Activated CD4-positive, alpha-beta T cell treated with anti-CD3 and anti-CD28 coated beads, Interleukin-10, Interleukin-2, amounts not matched to agents 100 ng/mL and 50 ng/mL, durations not matched to agents 16 hours and 8 hours (primary cell): ENCODE results near the gene SUSD3.

Experiments
- DNase-seq: peaks from one replicate; pipeline ENCODE4 v3.0.0-alpha.2; 2020

Gene SUSD3

DNA sequence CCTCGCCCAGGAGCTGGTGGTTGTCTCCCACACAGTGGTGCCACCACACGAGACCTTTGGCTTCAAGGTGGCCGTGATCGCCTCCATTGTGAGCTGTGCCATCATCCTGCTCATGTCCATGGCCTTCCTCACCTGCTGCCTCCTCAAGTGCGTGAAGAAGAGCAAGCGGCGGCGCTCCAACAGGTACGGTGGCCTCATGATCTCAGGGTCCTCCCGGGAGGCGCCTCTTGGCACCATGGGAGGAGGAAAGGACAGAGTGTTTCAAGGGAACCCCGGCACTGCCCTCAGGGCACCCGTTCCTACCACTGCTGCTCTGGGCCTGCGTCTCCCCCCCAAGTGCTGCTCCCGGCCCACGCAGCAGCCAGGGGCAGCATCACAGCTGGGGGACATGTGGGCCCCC lies 19.3 kb downstream of the SUSD3 start:
- no peak for DNase-seq

DNA sequence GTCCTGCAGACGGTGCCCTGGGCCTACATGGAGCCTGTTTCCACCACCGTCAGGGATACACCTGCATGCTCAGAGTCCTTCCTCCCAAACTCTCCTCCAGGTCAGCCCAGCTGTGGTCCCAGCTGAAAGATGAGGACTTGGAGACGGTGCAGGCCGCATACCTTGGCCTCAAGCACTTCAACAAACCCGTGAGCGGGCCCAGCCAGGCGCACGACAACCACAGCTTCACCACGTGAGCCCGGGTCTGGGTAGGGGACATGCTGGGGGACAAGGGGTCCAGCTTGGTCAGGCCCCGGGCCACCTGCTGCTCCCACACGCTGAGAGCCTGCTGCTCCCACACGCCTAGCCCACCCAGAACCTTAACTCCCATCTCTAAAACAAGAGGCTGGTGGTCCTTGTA lies 20.9 kb downstream of the SUSD3 start:
- DNase-seq, result no peak

DNA sequence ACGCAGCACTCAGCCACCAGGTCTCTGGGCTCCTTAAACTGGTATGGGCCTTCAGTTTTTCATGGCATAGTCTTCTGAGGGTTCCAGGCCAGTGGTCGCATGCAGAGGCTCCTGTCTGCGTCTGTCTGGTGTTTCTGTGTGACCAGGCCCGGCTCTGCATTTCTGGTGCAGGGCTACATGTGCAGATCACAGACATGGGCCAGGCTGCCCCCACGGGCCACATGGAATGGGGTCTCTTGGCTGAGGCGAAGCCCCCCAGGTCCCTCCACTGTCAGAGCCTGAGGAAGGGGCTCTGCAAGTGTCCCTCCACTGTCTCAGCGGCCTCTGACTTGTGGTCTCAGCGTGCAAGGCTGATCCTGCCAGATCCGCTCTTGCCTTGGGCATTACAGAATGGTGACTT lies 21.9 kb downstream of the SUSD3 start:
- no peak for DNase-seq

DNA sequence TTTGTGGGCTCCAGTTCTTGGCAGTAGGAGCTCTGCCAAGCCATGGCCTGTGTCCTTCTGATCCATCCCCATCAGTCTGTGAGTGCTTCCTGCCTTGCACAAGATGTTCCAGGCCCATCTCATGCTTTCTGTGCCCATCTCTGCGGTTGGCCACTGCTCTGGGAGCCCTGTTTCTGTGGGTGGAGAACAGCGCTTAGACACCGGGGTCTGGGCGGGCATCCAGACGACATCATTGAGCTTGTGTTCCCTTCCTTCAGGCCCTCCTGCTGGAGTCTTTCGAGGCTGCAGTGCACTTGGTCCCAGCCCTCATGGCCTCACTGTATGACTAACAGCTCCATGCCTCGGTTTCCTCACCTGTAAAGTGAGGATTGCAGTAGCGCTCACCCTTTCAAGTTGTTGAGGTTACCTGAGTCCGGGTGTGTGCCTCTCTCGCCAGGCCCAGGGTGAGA lies 22.6 kb downstream of the SUSD3 start:
- no peak for DNase-seq

DNA sequence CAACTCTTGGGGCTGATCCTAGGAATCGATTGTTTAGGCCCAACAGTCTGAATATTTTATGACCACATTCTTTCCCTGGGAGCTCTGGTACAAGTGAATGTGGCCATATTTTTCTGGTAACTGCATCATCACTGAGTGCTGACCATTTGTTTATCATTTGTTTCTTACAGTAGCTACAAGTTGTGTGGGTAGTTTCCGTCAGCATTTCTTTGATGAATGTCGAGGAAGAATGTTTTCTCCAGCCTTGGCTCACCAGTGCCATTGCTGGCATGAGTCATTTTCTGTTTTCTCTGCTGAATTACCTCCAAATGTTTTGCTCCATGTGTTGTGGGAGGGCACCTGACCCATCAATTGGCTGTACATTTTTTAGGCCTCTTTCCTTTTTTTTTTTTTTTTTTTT lies 23.4 kb downstream of the SUSD3 start:
- DNase-seq, result no peak

DNA sequence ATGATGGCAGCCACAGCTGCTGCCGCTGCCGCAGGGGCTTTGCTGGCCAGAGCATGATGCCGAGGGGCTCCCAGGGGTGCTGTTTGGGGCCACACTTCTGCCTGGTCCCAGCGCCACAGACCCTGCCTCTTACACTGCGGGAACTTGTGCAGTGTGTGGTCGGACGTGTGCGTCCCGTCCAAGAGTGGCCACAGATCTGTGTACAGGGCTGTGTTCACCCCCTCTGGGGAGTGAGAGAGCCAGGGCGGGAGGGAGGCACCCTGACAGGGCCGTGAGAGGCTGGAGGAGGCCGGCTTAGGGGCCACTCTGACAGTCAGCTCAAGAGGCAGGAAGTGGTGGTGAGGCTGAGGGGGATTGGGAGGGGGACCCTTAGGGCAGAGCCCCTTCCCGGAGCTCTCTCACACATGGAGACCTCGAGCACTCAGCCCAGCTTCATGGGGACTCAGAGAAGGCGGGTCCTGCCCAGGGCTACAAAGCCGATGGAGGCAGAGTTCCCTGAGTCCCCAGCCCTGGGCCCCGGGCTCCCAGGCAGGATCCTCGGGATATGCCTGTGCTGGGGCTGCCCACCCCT lies 24.4 kb downstream of the SUSD3 start:
- no peak for DNase-seq

DNA sequence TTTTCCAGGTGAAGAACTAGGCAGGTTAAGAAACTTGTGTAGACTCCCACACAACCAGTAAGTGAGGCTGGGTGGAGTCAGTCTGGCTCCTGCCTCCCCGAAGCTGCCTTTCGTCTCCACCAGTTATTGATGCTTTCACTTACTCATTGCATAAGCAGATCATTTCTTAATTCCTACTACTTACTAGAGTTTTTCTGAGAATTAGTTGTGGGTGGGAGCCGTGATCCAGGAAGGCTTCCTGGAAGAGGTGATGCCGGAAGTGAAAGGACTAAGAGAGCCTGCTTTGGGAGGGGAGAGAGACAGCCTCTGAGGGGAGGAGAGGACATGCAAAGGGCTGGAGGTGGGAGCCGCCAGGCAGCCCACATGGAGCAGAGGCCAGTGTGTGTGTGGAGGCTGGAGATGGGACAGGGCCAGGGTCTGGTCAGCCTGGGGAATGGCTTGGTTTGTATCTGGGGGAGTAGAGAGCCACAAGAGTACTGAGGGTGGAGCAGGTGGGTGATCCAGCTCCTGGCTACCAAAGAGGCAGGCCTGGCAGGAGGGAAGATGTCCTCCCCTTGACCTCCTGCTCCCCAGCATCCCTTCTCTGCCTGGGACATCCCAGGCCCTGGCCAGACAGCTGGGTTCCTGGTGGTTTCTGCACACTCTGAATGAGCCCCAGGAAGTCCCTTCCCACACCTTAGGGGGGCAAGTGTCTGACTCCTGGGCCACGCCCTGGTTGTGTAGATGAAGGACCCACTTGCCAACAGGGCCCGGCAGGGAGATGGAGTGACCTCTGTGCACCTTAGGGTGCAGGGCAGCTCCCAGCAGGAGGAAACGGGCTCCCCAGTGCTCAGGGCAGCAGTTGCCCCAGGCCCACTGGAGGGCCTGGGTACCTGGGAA lies 25.3 kb downstream of the SUSD3 start:
- DNase-seq, result peak; percentile 74

DNA sequence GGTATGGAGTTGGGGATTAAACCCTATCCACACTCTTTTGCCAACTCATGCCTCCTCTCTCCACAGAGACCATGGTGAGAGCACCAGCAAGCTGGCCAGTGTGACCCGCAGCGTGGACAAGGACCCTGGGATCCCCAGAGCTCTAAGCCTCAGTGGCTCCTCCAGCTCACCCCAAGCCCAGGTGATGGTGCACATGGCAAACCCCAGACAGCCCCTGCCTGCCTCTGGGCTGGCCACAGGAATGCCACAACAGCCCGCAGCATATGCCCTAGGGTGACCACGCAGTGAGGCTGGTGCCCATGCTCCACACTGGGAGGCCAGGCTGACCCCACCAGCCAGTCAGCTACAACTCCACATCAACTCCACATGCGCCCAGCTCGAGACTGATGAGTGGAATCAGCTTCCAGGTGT lies 26.0 kb downstream of the SUSD3 start:
- no peak for DNase-seq

DNA sequence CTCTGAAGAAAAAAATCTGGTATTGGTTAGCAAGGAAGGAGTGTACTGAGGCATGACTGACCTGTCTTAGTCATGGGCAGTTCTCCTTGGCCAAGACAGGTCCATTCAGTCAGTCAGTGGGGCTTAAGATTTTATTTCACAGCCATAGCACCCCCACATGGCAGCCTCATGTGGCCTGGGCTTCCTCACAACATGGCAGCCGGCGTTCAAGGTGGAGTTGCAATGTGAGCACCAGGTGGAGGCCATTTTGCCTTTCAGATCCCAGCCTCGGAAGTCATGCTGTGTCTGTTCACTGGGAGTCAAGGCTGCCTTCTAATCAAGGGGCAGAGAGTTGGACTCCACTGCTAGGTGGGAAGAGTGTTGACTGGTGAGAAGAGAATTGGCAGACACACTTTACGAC lies 27.2 kb downstream of the SUSD3 start:
- DNase-seq, result no peak

DNA sequence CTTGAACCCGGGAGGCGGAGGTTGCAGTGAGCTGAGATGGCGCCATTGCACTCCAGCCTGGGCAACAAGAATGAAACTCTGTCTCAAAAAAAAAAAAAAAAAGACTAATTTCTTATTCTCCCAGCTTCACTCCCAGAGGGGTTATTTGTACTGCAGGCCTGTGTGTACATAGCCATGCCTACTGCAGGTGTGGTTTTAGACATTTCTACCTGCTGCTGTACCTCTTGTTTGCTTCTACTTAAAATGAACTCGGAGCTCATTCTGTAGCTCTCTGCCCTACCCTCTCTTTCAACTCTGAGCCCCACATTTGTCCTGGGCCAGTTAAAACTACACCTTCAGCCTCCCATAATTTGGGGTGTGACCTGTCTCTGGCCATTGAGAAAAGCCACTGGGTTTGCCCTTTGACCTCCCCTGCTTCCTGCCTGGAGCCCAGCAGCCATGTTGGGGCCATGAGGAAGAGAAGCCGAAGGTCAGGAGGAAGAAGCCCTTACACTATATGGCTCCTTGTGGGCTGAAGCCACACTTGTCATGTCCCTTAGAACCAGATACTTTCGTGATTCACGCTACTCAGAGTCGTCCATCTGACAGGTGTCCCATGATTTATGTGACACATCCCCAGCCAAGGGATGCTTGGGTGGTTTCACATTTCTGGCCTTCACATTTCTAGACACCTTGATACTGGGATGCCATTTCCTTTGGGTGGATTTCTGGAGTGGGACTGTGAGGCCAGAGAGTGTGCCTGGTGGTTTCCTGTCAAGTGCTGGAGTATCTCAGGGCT lies 28.1 kb downstream of the SUSD3 start:
- DNase-seq, result no peak

DNA sequence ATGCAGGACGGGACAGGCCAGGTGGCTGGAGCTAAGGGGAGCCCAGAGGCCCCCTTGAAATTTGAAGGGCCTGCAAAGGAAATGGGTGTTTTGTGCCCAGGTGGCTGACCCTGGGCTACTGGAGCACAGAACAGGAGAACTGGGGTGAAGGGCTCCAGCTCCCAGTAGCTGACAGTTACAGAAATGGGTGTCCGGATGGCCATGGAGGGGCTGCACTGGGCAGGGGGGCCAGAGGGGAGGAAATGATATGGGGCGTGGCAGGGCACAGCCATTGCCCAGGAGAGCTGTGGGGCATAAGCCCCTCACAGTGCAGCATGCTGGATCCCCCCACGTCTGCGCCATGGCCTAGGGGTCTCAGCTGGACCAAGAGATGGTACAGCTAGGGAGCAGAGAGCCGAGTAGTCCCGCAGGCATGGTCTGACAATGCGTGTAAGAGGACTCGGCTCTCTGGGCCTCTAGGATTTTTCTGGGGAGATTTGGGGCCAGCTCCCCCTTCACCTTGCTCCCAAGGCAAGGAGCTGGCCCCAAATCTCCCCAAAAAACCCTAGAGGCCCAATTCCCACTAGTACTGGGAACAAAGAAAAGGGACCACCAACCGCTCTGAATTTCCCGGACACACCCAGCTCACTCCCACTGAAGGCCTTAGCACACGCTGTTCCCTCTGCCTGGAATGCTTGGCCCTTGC lies 29.6 kb downstream of the SUSD3 start:
- DNase-seq, result no peak

DNA sequence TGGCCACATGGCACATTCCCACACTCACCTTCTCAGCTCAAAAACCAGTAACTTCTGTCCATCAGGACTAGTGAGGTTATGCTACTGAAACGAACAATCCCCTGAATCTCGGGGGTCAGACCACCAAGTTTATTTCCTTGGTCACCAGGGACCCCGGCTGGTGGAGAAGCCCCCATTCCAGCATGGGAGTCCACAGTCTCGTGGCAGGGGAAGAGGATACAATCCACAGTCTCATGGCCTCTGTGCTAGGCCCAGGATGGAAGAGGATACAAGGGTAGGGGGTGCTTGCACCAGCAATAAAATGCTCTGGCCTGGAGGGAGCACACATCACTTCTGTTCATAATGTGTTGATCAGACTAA lies 30.1 kb downstream of the SUSD3 start:
- DNase-seq, result no peak

DNA sequence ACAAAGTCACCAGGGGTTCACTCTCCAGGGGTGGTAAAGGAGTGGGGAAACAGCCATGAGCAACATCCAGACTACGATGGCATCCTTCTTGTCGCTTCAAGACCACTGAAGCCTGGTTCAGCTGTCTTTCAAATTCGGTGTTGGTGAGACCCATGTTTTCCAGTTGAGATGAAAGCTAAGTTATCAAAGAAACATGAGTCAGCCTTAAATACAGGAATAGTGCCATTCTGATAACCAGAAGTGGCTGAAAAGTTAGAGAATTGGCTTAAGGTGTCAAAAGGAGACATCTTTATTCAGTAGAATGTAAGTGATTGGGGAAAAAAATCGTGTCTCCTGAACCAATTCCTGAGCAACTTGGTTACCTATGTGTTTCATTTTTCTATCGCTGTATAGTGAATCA lies 30.5 kb downstream of the SUSD3 start:
- DNase-seq, result no peak

DNA sequence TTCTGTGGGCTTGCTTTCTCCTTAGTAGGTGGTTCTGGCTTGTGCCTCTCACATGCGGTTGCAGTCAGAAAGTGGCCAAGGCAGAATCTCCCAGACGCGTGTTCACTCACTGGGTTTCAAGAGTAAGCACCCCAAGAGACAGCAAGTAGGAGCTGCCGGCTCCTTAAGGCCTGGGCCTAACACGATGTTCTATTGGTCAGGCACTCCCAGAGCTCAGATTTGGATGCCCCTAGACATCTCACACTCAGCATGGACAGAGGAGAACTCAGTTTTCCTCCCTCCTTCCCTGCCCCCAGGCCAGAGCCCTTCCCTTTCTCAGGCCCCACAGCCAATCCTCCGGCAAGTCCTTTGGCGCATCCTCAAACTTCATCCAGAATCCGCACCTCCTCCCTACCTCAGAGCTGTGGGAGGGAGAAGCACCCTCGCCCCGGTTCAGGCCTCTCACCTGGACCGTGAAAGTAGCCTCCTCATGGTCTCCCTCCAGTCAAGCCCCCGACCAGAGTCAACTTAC lies 31.0 kb downstream of the SUSD3 start:
- no peak for DNase-seq

DNA sequence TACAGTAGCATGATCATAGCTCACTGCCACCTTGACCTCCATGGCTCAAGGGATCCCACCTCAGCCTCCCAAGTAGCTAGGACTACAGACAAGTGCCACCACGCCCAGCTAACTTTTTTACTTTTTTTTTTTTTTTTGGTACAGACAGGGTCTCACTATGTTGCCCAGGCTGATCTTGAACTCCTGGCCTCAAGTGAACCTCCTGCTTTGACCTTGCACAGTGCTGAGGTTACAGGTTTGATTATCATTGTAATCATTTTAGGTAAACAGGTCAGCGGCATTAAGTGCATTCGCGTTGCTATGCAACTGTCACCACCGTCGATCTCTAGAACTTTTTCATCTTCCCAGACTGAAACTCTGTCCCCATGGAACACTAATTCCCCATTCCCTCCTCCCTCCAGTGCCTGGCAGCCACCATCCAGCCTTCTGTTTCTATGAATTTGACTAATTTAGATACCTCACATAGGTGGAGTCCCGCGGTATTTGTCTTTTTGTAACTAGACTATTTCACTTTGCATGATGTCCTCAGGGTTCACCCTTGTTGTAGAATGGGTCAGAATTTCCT lies 31.7 kb downstream of the SUSD3 start:
- DNase-seq, result no peak

DNA sequence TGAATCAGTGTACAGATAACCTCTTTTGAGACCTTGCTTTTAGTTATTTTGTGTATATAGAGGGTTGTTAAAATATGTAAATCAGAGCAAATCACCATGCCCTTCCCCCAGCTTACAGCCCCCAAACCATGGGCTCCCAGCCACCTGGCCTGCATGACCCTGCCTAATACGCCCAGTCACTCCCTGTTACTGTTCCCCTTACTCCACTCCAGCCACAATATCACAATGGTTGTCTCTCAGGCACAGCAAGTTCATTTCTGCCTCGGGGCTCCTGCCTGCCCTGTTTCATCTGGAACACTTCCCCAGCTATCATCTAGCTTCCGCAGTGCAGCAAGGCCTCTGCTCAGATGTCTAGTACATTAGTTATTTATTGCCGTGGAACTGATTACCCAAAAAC lies 32.6 kb downstream of the SUSD3 start:
- no peak for DNase-seq

DNA sequence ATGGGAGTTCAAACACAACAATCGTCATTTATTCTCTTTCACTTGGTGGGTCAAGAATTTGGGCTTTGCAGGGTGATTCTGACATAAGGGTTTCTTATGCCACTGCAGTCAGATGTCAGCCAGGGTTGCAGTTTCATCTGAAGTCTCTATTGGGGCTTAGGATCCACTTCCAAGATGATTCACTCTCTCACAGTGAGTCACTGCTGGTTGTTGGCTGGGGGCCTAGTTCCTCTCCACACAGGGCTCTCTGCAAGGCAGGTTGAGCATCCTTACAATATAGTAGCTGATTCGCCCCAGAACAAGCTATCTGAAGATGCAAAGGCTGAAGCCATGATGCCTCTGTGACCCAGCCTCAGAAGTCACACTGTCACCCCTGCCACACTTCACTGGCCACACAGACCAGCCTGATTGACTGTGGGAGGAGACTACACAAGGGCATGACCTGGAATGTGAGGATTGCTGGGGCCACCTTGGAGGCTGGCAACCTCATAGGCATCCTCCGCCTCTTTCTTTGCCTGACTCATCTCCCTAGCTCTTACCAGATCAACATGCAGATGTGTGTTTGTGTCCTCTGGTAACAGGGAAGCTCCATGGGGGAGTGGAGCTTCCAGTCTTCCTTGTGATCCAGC lies 33.1 kb downstream of the SUSD3 start:
- DNase-seq, result peak; percentile 93

DNA sequence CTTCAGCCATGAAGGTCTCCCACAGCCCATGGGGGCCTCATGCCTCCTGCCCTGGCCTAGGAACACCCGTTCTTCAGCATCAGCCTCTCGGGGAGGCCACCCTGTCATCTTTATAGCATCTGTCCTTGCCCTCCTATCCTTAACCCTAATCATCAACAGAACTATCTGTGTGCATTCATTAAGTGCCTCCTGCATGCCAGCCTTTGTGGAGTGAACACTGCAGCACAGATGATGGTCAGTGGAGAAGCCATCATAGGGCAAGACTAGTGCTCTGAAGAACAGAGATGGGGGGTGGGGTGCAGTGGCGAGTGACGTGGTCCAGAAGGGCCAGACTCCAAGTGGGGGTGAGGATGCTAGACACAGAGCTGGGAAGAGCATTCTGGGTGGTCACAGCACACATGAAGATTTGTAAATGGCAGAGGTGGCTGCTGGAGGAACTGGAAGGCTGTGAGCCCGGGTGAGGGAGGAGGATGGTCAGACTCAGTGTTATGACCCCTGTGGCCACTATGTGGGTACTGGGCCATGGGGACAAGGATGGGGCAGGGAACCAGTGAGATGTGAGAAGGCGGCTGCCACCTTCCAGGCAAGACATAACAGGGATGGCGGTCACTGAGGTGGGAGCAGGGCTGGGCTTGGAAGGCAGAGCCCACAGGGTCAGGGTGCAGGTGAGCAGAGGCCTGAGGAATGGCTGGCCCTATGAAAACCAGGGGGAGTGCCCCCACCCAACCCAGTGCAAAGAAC lies 33.9 kb downstream of the SUSD3 start:
- no peak for DNase-seq

DNA sequence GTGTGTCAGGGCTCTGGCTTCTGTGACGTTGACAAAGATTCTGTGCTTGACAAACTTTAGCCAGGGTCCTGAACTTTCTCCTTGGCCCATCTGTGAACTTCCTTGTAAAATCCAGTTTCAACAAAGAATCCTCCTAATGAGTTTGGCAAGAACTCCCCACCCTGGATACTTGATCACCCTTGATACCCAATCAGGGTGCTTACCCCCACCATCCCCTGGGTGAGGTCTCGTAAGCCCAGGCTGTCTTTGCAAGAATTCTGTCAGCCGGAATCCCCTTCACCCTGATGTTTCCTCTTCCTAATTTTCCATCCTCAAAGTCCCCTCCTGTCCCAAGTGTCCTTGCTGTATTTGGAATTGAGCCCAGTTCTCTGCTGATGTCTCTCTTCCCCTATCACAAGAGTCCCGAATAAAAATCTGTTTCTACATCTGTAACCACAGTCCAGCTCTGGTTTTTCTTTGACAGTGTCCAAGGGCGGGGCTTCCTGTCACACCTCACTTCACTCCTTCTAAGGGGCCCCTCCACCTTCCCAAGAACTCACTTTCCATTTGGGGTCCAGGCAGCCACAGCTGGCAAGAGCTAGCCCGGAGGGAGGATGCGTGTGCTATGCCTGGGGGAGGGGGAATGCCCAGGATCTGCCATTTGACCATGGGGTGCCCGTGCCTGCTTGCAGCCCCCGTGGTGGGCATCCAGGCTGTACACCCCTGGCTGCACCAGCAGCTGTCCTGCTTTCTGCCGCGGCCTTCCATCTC lies 34.8 kb downstream of the SUSD3 start:
- peak; percentile 62 for DNase-seq

DNA sequence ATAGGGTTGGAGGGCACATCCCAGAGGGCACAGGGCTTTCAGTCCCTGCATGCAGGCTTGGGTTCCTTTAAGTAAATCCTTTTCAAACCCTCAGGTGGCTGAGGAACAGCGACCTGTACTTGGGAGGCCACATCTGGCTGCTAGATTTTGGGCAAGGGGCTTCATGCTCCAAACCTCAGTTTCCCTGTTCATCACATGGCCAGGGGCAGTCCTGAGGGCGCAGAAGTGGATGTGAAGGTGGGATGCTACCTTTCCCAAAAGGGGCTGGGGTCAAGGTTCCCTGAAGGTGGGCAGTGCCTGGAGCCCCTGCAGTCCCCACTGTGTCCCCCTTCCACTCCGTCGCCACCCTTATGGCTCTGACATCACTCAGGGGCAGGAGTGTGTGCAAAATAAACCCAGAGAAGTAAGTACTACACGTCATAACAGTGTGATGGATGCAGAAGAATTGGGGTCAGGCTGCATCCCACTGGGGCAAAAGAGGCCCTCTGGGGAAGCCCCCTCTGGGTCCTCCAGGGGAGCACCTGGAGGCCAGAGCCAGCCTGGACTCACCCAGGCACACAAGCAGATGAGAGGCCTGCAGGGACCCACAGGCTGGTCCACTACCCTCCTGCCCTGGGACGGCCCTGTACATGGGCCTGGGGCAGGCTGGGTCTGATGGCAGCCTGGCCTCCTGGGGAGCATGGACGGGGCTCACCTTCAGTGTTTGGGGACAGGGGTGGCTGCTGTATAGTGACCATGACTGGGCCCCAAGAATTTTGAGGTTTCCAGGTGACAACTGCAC lies 35.6 kb downstream of the SUSD3 start:
- DNase-seq, result no peak
